GM21737 (cell line): ENCODE measurements around the gene PNPLA7.

ENCODE experiments used
- ATAC-seq: cut with Tn5 transposase; IDR thresholded peaks from one replicate; pipeline ENCODE4 v1.9.1; 2021; ENCODE audit warnings: mild to moderate bottlenecking, moderate library complexity; ENCODE audit not compliant: unreplicated experiment

PNPLA7 gene

DNA sequence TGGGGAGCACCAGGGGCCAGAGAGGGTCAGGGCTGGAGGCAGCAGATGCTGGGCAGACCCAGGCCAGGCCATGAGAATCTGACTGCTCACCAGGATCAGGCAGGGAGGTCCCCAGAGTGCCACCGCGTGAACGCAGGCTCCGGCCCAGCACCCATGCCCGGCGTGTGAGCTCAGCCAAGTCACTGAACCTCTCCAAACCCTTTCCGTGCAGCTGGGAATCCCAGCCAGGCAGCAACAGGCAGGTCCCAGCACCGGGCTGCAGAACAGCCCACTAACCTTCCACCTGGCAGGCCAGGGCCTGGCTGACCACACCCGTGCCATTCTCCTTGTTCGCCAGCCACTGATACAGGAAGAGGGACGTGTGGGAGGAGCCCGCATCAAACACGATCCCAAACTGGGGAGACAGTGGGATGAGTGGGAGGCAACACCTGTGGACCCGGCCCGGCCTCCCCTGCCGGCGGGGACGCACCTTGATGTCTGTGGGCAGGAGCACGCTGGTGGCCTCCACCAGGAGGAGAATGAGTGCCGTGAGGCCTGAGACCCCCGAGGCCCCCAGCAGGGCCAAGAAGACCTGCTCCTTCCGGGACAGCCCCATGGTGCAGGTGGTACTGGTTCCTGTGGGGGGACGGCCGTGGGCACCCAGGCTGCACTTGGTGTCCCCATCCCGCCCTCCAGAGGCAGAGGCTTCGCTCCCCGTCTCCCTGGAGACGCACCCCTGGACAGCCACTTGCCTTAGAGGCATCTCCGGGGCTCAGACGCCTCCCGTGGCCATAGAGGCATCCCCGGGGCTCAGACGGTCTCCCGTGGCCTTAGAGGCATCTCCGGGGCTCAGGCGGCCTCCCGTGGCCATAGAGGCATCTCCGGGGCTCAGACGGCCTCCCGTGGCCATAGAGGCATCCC is 112.3 kb downstream of the PNPLA7 start:
- no peak for ATAC-seq

GRCh38 chr9:137436761-137437600 is 113.2 kb downstream of the PNPLA7 start:
- no peak for ATAC-seq

DNA sequence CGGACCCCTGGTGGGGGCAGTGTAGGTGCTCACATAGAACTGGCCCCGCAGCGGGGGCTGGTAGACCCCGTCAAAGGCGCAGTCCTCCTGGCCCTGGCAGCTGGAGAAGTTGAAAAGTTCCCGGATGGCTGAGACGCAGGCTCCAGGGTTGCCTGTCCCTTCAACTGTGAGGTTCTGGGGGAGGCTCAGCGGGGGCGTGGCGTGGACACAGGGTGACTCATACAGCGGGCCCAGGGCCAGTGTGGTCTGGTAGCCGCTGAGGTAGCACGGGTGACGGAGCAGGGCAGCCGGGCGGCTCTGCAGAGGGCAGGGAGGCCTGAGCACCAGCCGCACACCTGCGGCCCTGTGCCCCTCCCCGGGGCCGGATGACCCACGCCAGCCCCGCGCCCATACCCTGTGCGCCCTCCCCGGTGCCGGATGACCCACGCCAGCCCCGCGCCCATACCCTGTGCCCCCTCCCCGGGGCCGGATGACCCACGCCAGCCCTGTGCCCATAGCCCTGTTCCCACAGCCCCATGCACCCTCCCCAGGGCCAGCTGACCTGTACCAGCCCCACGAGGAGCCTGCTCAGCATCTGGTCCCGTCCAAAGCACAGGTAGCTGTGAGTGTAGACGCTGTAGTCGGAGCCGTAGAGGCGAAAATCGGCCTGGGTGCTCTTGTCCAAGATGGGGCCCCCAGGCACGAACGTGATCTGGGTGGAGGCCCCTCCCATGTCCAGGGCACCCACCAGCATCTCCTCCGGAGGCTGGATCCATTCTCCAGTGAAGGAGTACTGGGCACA is 114.0 kb downstream of the PNPLA7 start:
- no peak for ATAC-seq

GRCh38 chr9:137435381-137435891 is 114.8 kb downstream of the PNPLA7 start:
- ATAC-seq, result no peak

DNA sequence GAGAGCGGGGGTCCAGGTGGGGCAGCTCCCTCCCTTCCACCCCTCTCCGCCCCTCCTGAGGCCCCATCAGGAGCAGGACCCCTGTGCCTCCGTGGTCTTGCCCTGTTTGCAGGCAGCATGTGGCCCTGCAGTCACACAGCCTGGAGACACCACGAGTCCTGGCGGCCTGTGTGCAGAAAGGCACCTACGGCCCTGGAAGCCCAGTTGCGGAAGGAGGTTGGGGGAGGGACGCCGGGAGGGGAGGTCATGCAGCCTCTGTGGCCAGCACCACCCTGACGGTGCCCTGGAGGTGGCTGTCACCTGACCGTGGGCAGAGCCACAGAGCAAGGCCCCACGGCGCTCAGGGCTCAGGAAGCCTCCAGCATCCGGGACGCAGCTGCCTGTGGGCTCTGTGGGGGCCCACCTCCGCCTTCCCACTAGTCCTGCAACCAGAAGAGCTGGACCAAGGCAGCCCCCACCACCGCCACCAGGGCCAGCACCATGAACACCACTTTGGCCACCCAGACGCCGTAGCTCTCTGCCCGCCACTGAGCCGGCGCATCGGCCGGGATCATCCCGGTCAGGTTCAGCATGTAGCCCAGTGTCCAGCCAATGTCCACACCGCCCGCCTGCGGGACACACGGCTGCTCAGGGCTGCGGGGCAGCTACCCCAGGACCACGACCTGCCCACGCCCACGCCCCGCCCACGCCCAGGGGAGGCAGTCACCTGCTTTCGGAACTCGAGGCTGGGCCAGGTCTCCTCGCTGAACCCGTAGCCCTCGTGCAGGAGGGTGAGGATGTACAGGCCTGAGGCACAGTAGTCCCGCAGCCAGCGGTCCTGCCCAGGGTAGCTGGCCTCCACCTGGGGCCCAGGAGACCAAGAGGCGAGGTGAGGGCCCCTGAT is 115.5 kb downstream of the PNPLA7 start:
- no peak for ATAC-seq

- no peak for ATAC-seq
Observed at GRCh38 chr9:137433916-137434431, 116.2 kb downstream of the PNPLA7 start.

DNA sequence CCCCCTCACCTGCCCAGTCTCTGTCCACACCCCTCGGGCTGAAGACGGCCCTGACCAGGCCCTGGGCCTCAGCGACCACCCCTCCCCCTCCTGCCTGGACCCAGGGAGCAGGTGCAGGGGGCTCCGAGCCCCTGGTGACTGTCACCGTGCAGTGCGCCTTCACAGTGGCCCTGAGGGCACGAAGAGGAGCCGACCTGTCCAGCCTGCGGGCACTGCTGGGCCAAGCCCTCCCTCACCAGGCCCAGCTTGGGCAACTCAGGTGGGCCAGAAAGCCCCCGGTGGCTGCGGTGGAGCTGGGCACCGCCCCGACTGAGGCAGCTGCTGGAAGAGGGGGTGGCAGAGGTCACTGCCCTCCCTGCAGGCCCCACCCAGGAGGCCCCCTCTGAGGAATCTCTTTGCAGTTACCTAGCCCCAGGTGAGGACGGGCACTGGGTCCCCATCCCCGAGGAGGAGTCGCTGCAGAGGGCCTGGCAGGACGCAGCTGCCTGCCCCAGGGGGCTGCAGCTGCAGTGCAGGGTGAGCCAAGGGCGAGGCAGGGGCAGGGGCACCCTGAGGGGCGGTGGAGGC is 116.8 kb downstream of the PNPLA7 start:
- no peak for ATAC-seq

DNA sequence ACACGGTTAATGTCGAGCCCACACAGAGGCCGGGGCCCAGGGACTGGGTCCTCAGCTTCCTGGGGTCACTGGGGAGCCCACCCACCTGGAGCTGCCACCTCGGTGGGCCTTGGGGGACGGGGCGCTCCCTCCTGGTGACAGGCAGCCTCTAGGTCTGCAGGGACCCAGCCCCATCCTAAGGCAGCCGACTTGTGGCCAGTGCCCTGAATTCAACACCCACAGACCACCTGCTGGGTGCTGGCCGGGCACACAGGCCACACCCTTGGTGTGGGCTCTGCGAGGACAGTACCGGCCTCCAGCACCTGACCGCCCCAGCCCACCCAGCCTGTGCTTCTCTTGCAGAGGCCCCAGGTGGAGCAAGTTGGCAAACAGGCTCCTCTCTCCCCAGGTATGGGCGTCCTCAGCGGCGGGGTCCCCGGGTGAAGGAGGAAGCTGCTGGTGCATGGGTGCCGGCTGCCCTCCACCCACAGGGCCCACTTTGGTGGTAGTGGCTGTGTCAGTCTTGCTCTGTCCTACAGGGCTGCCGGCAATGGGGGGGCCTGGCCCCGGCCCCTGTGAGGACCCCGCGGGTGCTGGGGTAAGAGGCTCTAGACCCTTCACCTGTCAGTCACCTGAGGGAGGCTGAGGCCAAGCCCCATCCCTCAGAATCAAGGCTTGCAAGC is 117.4 kb downstream of the PNPLA7 start:
- no peak for ATAC-seq

DNA sequence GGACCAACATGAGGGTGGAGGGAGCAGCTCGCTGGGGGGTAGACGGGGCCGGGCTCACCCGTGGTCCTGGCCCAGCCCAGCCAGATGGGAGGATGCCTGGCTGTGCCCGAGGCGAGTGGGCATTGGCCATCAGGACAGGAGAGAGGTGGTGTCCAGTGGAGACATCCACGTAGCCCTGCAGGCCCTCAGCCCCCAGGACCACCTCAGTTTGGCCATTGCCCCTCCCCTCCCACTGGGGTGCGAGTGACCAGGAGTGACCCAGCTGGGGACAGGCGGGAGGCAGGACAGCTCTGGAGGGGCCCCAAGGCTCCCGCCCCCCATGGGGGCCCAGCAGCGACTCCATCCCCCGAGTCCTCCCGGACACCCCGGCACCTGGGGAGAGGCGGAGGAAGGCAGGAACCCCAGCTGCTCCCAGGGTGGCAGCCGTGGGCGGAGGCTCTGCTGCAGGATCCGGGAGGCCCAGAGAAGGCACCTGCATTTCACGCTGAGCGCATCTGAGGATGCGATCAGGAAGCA is 118.7 kb downstream of the PNPLA7 start:
- ATAC-seq, result no peak

GRCh38 chr9:137430723-137431415 is 119.3 kb downstream of the PNPLA7 start:
- ATAC-seq, result no peak

DNA sequence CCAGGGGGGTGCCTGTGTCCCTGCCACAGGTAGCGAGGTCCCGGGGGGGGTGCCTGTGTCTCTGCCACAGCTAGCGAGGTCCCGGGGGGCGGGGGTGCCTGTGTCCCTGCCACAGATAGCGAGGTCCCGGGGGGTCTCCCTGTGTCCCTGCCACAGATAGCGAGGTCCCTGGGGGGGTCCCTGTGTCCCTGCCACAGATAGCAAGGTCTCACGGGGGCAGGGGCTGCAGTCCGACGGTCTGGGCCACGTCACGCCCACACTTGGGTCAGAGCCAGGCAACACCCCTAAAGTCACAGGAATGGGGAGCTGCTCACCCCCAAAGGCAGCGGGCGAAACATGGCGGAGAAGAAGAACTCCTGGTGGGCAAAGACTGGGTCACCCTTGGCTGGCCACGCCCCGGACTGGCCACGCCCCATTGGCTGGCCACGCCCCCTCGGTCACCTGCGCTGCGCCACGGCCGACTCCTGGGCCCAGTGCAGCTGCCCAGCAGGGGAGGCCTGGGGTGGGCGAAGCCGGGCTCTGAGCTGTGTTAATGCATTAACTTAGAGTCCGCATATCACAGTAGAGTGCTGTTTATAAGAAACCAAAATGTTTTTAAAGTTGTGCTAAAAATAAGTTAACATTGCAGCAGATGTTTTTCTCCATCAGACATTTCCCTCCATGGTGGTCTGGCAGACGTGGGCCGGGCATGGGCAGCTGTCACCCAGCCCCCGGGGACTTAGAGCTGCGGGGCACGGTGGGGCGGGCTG is 120.1 kb downstream of the PNPLA7 start:
- no peak for ATAC-seq

- ATAC-seq, result no peak
Observed at GRCh38 chr9:137429546-137429890, 120.7 kb downstream of the PNPLA7 start.

DNA sequence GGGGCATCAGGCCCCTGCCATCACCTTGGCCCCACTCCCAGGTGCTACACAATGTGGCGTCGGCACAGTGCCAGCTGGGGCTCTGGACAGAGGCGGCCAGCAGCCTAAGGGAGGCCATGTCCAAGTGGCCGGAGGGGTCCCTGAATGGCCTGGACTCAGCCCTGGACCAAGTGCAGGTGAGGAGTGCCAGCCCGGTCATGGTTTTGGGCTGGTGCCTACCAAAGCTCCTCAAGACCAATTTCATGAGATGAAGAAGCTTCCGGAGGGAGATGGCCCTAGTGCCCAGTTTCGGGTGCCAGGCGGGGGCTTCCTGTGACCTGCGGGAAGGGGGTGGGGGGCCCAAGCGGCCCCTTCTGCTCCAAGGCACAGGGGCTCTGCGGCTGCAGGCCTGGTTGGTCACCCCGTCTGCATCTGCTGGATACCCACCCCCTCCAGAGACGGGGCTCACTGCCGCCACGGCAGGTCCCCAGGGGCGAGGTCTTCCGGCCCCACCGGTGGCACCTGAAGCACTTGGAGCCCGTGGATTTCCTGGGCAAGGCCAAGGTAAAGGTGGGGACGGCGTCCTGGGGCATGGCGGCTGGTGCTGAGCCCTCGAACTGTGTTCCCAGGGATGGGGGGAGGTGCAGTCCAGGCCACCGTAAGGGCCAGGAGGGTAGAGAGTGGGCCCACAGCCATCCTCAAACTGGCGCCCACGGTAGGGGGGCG is 121.2 kb downstream of the PNPLA7 start:
- ATAC-seq, result no peak

DNA sequence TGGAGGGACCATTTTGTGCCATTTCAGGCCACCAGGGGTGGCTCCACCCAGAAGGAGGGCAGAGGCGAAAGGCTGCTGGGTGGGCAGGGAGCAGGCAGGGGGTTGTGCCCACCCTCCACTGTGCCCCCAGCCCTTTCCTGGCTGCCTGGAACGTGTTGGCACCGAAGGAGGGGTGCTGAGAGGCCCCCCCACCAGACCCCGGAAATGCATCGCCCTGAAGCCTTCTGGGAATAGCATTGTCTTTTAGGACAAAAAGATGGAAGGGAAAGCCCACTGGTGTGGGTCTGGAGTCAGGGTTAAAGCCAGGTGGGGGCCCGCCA is 121.9 kb downstream of the PNPLA7 start:
- no peak for ATAC-seq

DNA sequence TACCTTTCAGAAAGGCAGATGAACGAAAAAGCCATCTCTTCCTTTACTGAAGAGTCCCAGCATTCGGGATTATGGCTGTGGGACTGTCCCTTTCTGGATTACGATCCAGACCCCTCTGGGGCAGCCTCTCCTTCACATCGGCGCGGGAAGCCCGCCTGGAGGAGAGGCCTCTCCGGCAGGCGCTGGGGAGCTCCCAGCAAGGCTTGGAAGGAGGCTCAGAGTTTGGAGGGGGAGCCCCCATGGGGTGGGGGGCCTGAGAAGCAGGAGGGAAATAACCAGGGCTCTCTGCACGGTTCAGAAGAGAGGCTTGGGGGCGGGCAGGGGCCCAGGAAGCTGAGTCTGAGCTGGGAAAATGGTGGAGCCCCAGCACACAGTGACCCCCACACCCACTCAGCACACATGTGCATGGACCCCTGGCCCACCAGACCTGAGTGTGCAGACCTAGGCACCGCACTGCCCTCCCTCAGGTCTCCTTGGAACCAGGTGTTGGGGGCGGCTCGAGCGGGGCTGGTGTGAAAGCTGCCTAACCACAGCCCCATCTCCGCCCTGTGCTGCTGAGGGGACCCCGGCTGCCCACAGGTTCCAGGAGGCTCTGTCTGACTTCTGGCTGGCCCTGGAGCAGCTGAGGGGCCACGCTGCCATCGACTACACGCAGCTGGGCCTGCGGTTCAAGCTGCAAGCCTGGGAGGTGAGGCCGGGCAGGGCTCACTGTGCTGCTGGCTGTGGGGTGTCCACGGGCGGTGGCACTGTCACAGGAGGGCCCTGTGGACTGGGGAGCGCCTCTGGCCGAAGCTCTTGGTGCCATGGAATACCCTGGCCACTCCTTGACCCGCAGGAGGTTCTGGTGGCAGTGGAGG is 122.5 kb downstream of the PNPLA7 start:
- ATAC-seq, result no peak

DNA sequence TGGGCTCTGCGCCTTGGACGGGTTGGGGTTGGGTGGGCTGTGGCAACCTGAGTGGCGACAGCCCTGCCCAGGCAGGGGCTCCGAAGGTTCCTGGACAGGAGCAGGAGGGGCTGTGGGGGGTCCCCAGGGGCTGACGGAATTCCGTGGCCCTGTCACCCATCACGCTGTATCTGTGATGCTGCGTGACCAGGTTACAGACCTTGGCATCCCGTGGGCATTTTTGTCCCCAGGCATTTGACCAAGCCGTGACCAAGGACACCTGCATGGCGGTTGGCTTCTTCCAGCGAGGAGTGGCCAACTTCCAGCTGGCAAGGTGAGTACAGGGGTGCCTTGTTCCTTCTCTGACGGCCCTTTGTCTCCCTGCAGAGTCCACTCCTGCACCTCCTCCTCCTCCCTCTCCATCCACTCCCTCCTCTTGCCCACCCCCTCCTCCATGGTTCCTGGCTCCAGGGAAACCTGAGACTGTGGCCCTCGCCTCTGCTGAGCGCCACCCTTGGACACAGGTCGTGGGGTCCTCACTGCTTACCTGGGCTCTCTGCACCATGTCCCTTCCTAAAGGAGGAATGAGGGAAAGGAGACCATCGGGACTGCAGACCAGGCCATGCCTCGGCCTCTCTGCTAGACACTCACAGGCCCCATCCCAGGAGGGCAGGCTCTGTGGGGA is 124.1 kb downstream of the PNPLA7 start:
- ATAC-seq, result no peak
